Fibroblast of peridontal ligament (primary cell): ENCODE results near the gene ARL1.
"Not testable (repeated sequence)": the region's sequence is repeated elsewhere in the genome, so short reads cannot be mapped to it uniquely, and the experiment has no call there.

Experiments
- DNase-seq: peaks from one replicate; pipeline ENCODE4 v3.0.0-alpha.2; 2010; ENCODE audit errors: extremely low read depth

Gene ARL1

DNA sequence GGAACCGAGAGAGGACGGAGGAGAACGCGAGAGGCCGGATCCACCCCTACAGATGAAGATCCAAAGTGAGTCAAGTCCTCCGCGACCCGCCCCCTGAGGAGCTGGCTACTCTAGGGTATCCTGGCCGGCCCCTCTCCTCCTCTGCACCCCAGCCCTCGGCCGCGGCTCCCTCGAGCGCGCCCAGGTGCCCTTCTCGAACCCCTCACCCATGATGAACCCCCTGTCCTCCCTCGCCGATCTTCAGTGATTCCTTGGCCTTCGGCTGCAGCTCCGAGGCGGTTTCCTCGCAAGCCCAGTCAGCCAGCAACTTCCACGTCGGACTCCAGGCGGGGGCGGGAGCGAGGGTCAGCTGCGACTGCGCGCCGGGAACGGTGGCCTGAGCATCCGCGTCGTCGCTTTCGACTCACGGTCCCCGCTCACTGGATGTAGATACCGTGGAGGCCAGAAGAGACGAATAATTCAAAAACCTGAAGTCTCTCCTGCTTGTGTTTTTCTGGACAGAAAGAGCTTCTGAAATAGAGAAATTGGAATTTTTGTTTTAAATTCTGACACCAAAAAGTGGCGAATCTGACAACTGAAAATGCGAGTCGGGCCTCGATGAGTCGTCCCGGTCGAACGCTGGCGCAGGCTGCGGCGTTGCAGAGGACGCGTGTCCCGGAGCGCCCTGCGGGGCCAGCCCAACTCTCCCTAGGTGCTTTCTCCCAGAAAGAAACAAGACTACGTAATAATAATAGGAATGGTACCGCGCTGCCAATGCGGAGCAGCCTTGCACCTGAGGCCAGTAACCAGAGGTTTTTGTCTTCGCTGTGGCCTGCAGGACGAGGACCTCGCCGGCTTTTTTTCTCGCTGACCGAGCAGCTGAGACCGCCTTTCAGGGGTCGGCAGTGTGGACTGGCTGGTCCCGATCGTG is at the start of gene ARL1:
Gene ARL1, minus strand, starts transcription at position 337 of the 910 bp plus-strand sequence. Its CDS starts 127 bp downstream, at position 210.
- DNase-seq = peak; percentile 93

DNA sequence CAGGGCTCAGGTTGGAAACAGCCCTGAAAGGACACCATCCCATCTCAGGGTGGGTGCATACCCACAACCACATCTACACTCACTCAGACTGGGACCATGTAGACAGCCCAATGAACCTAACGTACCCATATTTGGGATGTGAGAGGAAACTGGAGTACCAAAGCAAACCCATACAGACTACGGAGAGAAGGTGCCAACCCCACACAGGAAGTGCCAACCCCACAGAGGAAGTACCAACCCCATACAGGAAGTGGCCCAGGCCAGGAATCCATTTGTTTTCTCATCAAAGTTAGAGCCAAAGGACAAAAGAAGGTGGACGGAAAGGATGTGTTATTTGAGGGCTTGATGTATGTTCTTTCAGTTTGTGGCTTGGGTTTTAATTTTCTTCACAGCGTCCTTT is 48.1 kb upstream of the ARL1 start:
- no peak for DNase-seq

DNA sequence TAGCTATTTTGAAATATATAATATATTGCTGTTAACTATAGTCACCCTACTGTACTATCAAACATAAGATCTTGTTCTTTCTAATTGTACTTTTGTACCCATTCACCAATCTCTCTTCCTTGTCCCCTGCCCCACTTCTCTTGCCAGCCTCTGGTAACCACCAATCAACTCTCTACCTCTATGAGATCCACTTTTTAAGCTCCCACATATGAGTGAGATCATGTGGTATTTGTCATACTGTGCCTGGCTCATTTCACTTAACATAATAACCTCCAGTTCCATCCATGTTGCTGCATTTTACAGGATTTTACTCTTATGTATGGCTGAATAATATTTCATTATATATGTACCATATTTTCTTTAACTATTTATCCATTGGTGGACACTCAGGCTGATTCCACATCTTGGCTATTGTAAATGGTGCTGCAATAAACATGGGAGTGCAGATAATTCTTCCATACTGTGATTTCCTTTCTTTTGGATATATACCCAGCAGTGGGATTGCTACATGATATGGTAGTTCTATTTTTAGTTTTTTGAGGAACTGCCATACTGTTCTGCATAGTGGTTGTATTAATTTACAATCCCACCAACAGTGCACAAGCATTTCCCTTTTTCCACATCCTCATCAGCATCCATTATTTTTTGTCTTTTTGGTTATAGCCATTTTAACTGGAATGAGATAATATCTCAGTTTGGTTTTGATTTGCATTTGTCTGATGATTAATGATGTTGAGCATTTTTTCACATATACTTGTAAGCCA is 34.1 kb upstream of the ARL1 start:
- no peak for DNase-seq

DNA sequence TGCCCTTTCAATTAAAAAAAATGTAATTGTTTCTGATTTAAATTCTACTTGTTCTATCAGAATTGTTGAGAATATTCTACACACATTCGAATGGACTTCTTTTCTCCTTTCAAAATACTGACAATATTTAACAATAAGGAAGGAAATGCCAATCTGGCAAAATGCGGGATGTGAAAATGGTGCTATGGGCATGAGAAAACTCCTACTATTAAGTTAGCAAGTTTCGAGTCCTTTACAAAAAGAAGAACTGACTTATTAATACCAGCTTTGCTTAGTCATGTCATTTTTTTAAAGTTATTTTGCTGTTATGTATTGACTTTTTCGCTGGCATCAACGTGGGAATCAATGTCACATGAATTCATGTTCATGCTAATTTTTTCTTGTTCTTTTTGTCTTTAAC is 31.7 kb upstream of the ARL1 start:
- no peak for DNase-seq

- no peak for DNase-seq
Observed at GRCh38 chr12:101436136-101436535, 28.6 kb upstream of the ARL1 start.

DNA sequence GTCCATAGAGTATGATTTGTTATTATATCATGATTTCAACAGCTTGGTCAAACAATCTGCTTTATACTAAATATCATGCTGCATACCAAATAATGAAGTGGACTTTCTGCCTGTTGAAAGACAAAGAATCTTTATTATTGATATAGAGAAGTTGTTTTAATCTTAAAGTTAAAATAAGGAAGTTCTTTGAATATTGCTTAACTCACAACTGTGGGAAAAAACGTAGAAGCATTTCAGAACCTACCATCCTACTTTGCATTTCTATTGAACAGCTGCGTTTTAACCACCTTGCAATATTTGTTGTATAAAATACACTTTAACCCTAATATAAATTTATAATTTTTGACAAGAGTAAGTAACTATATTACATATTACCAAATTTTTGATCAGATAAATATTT is 22.9 kb upstream of the ARL1 start:
- no peak for DNase-seq

GRCh38 chr12:101424620-101425019 is 17.0 kb upstream of the ARL1 start:
- no peak for DNase-seq

DNA sequence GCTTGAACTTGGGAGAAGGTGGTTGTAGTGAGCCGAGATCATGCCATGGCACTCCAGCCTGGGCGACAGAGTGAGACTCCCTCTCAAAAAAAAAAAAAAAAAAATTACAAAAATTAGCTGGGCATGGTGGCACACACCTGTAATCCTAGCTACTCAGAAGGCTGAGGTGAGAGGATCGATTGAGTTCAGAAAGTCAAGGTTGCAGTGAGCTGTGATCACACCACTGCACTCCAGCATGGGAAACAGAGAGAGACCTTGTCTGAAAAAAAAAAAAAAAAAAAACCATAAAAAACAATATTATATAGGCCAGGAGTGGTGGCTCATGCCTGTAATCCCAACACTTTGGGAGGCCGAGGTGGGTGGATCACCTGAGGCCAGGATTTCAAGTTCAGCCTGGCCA is 14.5 kb upstream of the ARL1 start:
- DNase-seq = not testable (repeated sequence)

- DNase-seq = no peak
Observed at GRCh38 chr12:101415228-101415627, 7.7 kb upstream of the ARL1 start.

GRCh38 chr12:101414533-101415119 is 7.1 kb upstream of the ARL1 start:
- DNase-seq = peak; percentile 81

DNA sequence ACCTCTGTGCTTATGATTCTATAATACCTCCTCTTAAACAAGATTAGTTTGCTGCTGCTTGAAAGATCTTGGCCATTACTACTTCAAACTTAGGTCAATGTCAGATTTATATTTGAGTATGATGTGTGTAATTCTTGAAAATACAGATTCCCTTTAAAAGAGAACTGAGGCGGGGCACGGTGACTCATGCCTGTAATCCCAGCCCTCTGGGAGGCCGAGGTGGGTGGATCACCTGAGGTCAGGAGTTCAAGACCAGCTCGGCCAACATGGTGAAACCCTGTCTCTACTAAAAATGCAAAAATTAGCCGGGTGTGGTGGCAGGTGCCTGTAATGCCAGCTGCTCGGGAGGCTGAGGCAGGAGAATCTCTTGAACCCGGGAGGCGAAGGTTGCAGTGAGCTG is 2.6 kb upstream of the ARL1 start:
- DNase-seq = not testable (repeated sequence)

DNA sequence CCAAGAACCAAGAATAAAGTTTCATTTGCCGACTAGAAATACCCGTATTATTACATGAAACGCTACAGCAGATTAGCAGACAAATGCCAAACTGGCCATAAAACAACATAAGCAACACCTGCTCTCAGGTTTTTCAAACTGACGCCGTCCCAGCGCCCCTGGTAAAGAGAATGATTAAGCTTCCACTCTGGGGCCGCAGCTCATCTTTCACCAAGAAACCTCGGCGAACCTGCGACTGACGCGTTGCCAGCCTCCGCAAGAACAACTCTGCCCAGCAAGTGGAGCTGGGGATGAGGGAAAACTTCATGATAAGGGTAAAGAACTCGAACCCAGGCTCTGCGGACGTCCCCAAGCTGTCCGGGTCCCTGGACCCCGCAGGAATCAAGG is 530 bp downstream of the ARL1 start:
- DNase-seq = no peak

DNA sequence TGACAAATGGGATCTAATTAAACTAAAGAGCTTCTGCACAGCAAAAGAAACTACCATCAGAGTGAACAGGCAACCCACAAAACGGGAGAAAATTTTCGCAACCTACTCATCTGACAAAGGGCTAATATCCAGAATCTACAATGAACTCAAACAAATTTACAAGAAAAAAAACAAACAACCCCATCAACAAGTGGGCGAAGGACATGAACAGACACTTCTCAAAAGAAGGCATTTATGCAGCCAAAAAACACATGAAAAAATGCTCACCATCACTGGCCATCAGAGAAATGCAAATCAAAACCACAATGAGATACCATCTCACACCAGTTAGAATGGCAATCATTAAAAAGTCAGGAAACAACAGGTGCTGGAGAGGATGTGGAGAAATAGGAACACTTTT is 16.4 kb downstream of the ARL1 start:
- not testable (repeated sequence) for DNase-seq

DNA sequence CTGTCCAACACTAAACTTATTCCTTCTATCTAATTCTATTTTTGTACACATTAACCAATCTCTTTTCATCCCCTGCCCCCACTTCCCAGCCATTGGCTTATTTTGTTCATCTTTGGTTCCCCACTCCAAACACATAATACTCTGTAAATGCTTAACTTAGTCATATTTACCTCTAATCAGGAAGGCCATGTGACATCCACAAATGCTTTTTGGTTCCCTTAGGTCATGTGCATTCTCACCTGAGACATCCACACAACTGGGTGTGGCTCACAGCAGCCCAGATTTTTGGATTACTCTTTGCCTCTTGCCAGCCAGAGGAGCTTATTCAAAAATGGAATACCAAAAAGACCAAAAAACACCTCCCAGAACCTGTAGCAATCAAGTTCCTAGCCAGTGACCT is 28.4 kb downstream of the ARL1 start:
- no peak for DNase-seq

- no peak for DNase-seq
Observed at GRCh38 chr12:101375573-101375972, 32.0 kb downstream of the ARL1 start.

GRCh38 chr12:101372431-101372830 is 35.1 kb downstream of the ARL1 start:
- no peak for DNase-seq

DNA sequence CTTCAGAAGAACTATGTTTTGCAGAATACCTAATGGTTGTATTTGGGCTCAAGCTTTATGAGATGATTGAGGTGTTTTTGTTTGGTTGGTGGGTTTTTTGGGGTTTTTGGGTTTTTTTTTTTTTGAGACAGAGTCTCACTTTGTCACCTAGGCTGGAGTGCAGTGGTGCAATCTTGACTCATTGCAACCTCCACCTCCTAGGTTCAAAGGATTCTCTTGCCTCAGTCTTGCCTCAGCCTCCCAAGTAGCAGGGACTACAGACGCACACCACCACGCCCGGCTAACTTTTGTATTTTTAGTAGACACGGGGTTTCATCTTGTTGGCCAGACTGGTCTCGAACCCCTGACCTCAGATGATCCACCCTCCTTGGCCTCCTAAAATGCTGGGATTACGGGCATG is 39.6 kb downstream of the ARL1 start:
- no peak for DNase-seq

DNA sequence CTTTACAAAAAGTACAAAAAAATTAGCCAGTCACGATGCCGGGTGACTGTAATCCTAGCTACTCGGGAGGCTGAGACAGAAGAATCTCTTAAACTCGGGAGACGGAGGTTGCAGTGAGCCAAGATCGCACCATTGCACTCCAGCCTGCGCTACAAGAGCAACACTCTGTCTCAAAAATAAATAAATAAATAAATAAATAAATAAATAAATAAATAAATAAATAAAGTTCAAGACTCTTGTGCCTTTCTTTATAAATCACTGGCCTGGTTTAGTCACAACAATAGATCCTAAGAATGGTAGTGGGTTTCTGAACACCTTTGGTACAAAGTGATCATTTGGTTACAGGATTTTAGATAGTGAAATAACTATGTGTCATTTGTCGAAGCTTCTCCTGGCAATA is 46.1 kb downstream of the ARL1 start:
- no peak for DNase-seq

GRCh38 chr12:101356794-101357193 is 50.8 kb downstream of the ARL1 start:
- DNase-seq = no peak

- no peak for DNase-seq
Observed at GRCh38 chr12:101351682-101352081, 55.9 kb downstream of the ARL1 start.

DNA sequence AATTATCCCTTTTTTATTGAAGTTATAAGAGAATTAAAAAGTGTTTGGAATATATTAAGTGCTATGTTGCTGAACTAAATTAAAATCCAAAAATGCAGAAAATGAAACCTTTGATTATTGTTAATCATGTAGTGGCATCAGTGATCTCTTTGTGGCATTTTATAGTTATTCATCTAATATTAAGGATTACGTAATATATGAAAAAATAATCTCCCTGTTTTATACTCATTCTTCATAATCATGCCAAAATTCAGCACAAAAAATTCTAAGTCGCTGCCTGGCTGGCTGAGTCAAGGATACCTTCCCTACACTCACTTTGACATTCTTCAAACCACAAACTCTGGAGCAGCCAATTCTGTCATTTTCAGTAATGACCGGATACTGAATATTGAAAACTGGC is 63.7 kb downstream of the ARL1 start:
- DNase-seq = no peak
